GM12891 (cell line): ENCODE results near the gene EIF1. TPM values are rescaled to one million over a fixed set of nuclear protein-coding genes. Genes with fewer than 3 reads are reported as not detected.
"Not testable (repeated sequence)": the region's sequence is repeated elsewhere in the genome, so short reads cannot be mapped to it uniquely, and the experiment has no call there.

Experiments used
- DNase-seq: peaks from one replicate; pipeline ENCODE4 v3.0.0; 2011; ENCODE audit warnings: low spot score; ENCODE audit not compliant: insufficient read length
- FAIRE-seq: peaks from 2 replicates; lab custom pipeline; 2011; peaks lifted over from hg19 to GRCh38; lab: Jason Lieb, UNC
- PAX5 ChIP-seq: IDR thresholded peaks from 2 replicates; pipeline ENCODE4 v1.6.1; 2011; ENCODE audit warnings: low read length, moderate library complexity, mild to moderate bottlenecking; ENCODE audit not compliant: insufficient read depth, severe bottlenecking
- POLR2A ChIP-seq: IDR thresholded peaks from 2 replicates; pipeline ENCODE4 v1.6.1; 2011; ENCODE audit warnings: low read depth, low read length, control low read depth
- POLR2AphosphoS5 ChIP-seq: IDR thresholded peaks from 2 replicates; pipeline ENCODE4 v1.6.1; 2011; ENCODE audit warnings: low read depth, low read length, control low read depth
- POU2F2 ChIP-seq: IDR thresholded peaks from 2 replicates; pipeline ENCODE4 v1.6.1; 2011; ENCODE audit warnings: low read depth, mild to moderate bottlenecking, control low read depth, low read length, moderate library complexity
- SPI1 ChIP-seq: IDR thresholded peaks from 2 replicates; pipeline ENCODE4 v1.6.1; 2011; ENCODE audit warnings: low read depth, low read length, control low read depth
- TAF1 ChIP-seq: IDR thresholded peaks from 2 replicates; pipeline ENCODE4 v1.6.1; 2011; ENCODE audit warnings: low read depth, low read length, control low read depth
- polyA plus RNA-seq: library from polyadenylated mRNA; unstranded; fragments of >200 nt; gene quantifications from one replicate; pipeline ENCODE4 v1.2.1, GENCODE V29; 2012; ENCODE audit warnings: low read depth, missing spikeins, inconsistent platforms; ENCODE audit not compliant: missing spikeins

Gene EIF1
- 764 TPM for polyA plus RNA-seq

DNA sequence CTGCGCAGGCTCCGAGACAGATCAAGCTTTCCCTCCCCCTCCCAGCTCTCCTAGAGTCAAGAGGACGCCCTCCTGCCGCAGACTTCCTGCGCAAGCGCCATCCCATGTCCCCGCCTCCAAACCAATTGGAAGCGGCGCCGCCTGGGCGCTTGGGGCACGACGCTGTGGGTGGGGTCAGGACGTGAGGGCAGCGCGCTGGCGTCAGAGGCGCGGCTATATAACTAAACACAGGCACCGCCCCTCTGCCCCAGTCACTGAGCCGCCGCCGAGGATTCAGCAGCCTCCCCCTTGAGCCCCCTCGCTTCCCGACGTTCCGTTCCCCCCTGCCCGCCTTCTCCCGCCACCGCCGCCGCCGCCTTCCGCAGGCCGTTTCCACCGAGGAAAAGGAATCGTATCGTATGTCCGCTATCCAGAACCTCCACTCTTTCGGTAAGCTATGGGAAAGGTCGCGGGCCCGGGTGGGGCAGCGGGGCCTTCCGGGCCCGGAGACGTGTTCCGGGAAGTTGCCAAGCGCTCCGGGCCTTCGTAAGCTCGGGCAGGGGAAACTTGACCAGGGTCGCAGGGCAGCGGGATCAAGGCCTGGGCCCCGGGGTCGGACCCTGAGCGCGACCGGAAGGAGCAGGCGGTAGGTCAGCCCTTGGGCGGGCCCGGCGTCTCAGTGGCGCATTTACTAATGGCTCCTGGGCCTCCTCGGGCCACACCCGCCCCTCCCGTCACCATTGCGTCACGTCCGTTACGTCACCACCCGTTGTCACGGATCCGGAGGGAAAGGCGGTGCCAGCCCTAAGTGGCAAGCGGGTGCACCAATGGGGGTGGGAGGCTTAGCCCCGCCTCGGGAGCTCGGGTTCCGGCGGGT is at the start of gene EIF1:
Gene EIF1 (plus strand): TSS at position 245 of the 856 bp plus-strand sequence. CDS start 154 bp downstream, at position 399.
- TF ChIP-seq PAX5 (peak; percentile 22), POLR2AphosphoS5 (peak; percentile 97), POU2F2 (peak; percentile 81), SPI1 (no peak), POLR2A (peak; percentile 97), TAF1 (peak; percentile 90)
- FAIRE-seq (peak; percentile 100), DNase-seq (peak; percentile 89)

DNA sequence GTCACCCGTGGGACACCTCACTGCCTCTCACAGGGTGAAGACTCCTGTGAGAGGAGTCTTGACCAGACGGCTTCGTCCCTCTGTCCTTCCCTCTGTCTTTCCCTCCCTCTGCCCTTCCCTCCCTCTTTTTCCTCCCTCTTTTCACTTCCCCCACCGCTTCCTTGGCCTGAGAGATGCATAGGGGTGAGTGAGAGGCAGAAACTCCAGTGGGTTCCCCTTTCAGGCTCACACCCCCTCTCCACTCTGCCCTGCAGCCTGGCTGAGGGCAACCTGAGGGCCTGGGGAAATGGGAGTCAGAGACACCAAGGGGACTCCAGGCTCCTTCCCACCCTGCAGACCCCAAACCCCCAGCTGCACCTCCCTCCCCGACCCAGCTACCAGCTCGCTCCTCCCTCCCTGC is 49.7 kb upstream of the EIF1 start:
- no peak for FAIRE-seq
- TF ChIP-seq PAX5 (no peak), TAF1 (no peak), POU2F2 (no peak), SPI1 (no peak), POLR2A (no peak), POLR2AphosphoS5 (no peak)
- DNase-seq: no peak

DNA sequence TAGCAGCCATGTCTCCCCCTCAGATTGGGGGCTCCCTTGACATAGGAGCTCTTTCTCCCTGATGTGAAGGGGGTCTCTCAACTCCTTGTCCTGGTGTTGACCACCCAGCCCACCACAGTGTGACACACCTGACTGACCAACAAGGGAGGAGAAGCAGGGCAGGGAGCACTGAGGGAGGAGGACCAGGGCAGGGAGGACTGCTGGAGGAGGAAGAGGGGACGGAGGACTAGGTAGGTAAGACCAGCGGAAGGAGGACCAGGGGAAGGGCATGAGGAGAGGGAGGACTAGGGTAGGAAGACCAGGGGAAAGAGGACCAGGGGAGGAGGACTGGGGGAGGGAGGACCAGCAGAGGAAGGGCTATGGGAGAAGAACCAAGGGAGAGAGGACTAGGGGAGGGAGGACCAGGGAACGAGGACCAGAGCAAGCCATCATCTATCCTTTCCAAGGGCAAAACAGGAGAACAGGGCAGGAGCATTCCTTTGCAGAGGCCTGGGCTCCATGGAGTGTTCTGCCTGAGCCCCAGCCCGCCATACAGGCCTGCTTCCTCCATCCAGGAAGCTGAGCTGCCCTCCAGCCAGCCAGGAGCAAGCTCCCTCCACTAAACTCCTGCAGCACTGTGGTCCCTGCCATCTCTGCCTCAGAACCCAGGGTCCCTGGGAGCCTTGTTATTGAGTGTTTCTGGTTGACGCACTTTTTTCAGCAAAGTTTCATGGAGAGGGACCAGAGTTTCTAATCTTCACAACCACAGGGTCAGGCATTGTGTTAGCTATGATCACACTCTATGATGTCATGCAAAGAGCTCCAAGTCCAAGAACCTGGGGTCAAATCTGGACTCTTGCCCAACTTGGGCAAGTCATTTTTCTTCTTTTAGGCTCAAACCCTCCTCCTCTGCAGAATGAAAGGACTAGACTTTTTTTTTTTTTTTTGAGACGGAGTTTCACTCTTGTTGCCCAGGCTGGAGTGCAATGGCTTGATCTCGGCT is 48.9 kb upstream of the EIF1 start:
- no peak for TF ChIP-seq TAF1
- TF ChIP-seq POU2F2: no peak
- FAIRE-seq (no peak), DNase-seq (no peak)

DNA sequence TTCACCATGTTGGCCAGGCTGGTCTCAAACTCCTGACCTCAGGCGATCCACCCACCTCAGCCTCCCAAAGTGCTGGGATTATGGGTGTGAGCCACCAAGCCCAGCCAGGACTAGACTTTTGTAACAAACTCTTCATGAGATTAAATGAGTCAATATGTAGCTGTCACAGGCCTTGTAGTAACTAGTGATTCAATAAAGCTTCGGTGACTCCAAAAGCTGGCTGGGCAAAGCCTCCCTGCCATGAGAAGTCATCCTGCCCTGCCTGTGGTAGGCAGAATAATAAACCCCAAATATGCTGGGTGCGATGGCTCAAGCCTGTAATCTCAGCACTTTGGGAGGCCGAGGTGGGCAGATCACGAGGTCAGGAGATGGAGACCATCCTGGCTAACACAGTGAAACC is 48.1 kb upstream of the EIF1 start:
- DNase-seq, FAIRE-seq: not testable (repeated sequence)

DNA sequence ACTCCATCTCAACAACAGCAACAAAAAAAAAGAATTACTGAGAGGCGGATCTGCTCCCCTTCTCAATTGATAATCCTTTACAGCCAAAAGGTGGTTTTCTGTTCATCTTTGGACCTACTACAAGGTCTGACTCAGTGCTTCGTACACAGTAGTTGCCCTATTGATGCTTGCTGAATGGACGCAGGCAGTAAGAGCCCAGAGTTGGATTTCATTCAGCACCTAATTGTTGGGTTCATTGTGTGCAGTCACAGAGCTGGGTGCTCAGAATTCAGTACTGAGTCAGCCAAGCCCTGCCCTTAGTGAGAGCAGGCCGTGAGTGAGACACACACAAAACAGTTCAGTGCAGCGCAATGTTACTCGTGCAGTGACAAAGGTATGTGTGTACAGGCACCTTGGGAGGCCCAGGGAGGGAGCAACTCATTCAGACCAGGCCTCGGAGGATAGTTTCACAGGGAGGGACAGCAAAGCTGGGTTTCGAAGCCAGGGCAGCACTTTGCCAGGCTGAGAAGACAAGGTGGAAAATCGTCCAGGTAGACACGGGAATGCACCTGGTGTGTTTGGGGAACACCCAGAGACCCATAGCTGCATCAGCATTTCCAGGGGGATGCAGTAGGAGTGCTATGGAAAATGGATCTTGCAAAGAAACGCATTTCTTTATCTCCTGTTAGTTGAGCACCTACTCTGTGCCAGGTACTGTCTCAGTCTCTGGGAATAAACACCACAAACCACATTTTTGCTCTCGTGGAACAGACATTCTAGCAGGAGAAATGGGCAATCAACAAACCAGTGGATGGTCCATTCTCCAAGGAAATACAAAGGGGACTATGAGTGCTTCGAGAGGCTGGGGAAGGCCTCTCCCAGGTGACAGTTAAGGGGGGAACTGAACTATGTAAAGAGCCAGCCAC is 46.2 kb upstream of the EIF1 start:
- FAIRE-seq (no peak), DNase-seq (no peak)
- TF ChIP-seq POU2F2: no peak
- no peak for TF ChIP-seq PAX5
- TF ChIP-seq POLR2A: no peak
- TF ChIP-seq SPI1: no peak
- TF ChIP-seq POLR2AphosphoS5: no peak
- TF ChIP-seq TAF1: no peak

DNA sequence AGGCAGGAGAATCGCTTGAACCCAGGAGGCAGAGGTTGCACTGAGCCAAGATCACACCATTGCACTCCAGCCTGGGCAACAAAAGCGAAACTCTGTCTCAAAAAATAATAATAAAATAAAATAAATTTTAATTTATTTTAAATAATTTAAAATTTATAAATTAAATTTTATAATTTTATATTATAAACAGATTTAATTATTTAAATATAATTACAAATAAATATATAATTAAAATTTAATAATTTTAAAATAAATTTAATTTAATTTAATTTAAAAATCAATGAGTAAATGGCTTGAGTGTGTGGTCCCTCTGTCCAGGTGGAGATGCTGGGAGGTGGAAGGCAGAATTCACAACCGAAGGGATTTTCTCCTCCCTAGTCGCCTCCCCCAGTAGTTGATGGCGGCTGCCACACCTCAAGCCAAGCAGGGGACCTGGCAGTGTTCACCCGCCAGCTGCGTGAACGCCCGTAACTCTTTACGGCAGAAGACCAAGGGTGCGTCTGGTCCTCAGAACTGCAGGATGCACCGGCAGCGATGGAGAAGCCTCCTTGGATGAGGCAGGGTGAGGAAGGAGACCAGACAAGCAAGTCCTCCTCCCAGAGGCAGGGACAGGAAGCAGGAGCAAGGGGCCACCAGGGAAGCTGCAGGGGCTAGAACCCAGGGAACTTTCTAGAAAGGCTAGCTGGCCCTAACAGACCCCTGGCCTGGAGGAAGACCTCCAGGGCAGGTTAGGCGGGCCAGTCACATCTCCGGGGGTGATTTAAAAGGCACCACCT is 41.5 kb upstream of the EIF1 start:
- FAIRE-seq: no peak
- TF ChIP-seq TAF1: no peak
- TF ChIP-seq PAX5: no peak
- no peak for TF ChIP-seq SPI1
- TF ChIP-seq POLR2A: no peak
- TF ChIP-seq POLR2AphosphoS5: no peak
- TF ChIP-seq POU2F2: no peak
- no peak for DNase-seq

DNA sequence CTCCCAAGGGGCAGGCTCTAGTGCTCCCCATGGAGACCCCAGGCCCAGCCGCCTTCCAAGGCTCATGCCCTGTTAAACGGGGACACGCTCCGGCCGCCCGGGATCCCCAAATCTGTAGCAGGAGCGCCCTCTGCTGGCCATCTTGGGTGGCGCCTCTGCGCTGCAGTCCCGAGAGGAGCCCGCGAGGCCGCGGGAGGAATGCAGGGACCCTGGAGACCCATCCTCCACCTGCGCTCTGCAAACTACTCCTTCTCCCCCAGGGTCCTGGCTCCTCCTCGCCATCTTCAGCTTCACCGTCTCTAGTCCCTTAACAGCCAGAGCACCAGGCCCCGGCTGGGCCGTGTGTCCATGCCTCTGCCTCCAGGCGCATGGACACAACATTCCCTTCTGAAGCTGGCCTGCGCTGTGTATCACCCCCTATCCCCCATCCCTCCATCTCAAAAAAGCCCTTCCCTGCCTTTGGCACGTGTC is 40.7 kb upstream of the EIF1 start:
- FAIRE-seq (no peak), DNase-seq (peak; percentile 89)
- no peak for TF ChIP-seq POLR2A
- no peak for TF ChIP-seq PAX5
- TF ChIP-seq POU2F2: no peak
- TF ChIP-seq POLR2AphosphoS5: no peak
- no peak for TF ChIP-seq TAF1
- TF ChIP-seq SPI1: no peak
